Skeletal muscle satellite cell (primary cell): Measurements from ENCODE around the gene ARHGAP33. TPM values are rescaled to one million over a fixed set of nuclear protein-coding genes. Genes with fewer than 3 reads are reported as not detected.

ENCODE experiments used
- H3K27me3 ChIP-seq: 2 replicates; pipeline ENCODE4 v1.7.0; 2013; ENCODE audit warnings: low read length; ENCODE audit not compliant: control insufficient read depth, insufficient read depth
- H3K36me3 ChIP-seq: 2 replicates; pipeline ENCODE4 v1.7.0; 2013; ENCODE audit warnings: mild to moderate bottlenecking, control low read depth, low read length; ENCODE audit not compliant: insufficient read depth
- H3K4me1 ChIP-seq: 2 replicates; pipeline ENCODE4 v1.7.0; 2013; ENCODE audit warnings: low read length; ENCODE audit not compliant: control insufficient read depth, insufficient read depth
- H3K4me2 ChIP-seq: 2 replicates; pipeline ENCODE4 v1.7.0; 2013; ENCODE audit warnings: mild to moderate bottlenecking, low read length
- H3K4me3 ChIP-seq: 2 replicates; pipeline ENCODE4 v1.7.0; 2013; ENCODE audit warnings: low read length
- H3K9ac ChIP-seq: 2 replicates; pipeline ENCODE4 v1.7.0; 2013; ENCODE audit warnings: mild to moderate bottlenecking, low read depth, low read length, moderate library complexity
- H3K9me3 ChIP-seq: replicated peaks from 2 replicates; pipeline ENCODE4 v1.7.0; 2013; ENCODE audit warnings: mild to moderate bottlenecking, control low read depth, low read length
- total RNA-seq: library from RNA; depleted of rRNA; stranded (reverse); fragments of >200 nt; gene quantifications from 2 replicates; pipeline ENCODE4 v1.2.3, GENCODE V29; 2012; rRNA removed

The ARHGAP33 gene
- 6.3 TPM in 2 replicates for total RNA-seq

GRCh38 chr19:35775298-35776101 lies at the start of gene ARHGAP33:
ARHGAP33 (plus strand) TSS chr19:35775564; CDS start chr19:35775659, 95 bp downstream.
- Histone ChIP-seq H3K4me2 (peak within 1 kb of the TSS; percentile 89), H3K4me3 (peak within 1 kb of the TSS; percentile 78), H3K4me1 (peaks cover 9% of the 10 kb centered on the region), H3K36me3 (peaks cover 3% of the 10 kb centered on the region), H3K9me3 (no peaks in the 10 kb centered on the region), H3K9ac (peak within 1 kb of the TSS; percentile 79), H3K27me3 (no peaks in the 10 kb centered on the region)

- Histone ChIP-seq H3K9me3 (no peaks in the 10 kb centered on the region), H3K36me3 (peaks cover 91% of the 10 kb centered on the region), H3K4me1 (no peaks in the 10 kb centered on the region), H3K9ac (no peak overlapping the region), H3K27me3 (no peaks in the 10 kb centered on the region), H3K4me2 (no peak overlapping the region), H3K4me3 (no peak overlapping the region)
Observed at GRCh38 chr19:35727053-35727955, 48.1 kb upstream of the ARHGAP33 start.

GRCh38 chr19:35727956-35728706 lies 47.2 kb upstream of the ARHGAP33 start:
- Histone ChIP-seq H3K4me1 (no peaks in the 10 kb centered on the region), H3K9me3 (no peaks in the 10 kb centered on the region), H3K27me3 (no peaks in the 10 kb centered on the region), H3K4me2 (no peak overlapping the region), H3K36me3 (peaks cover 89% of the 10 kb centered on the region), H3K9ac (no peak overlapping the region), H3K4me3 (no peak overlapping the region)

GRCh38 chr19:35729021-35729420 lies 46.3 kb upstream of the ARHGAP33 start:
- Histone ChIP-seq H3K4me1 (no peaks in the 10 kb centered on the region), H3K9me3 (no peaks in the 10 kb centered on the region), H3K4me3 (no peak overlapping the region), H3K4me2 (no peak overlapping the region), H3K9ac (no peak overlapping the region), H3K27me3 (no peaks in the 10 kb centered on the region), H3K36me3 (peaks cover 88% of the 10 kb centered on the region)

GRCh38 chr19:35729763-35730162 lies 45.6 kb upstream of the ARHGAP33 start:
- H3K27me3 ChIP-seq: no peaks in the 10 kb centered on the region
- no peak overlapping the region for H3K9ac ChIP-seq
- H3K9me3 ChIP-seq: no peaks in the 10 kb centered on the region
- peaks cover 90% of the 10 kb centered on the region for H3K36me3 ChIP-seq
- no peaks in the 10 kb centered on the region for H3K4me1 ChIP-seq
- no peak overlapping the region for H3K4me2 ChIP-seq
- no peak overlapping the region for H3K4me3 ChIP-seq

DNA sequence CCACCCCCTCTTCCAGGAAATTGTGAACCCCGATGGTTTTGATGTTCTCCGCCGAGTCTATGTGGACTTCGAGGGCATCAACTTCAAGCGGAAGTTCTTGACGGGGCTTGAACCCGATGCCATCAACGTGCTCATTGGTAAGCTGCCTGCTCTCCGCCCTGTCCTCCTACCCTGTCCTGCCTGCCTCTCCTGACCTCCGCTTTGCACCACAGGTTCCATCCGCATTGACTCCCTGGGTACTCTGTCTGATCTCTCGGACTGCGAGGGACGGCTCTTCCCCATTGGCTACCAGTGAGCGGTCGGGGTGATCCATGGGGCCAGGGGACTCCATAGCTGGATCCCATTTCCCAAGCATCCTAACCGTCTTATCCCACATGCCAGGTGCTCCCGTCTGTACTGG lies 45.0 kb upstream of the ARHGAP33 start:
- Histone ChIP-seq H3K4me2 (no peak overlapping the region), H3K9ac (no peak overlapping the region)

DNA sequence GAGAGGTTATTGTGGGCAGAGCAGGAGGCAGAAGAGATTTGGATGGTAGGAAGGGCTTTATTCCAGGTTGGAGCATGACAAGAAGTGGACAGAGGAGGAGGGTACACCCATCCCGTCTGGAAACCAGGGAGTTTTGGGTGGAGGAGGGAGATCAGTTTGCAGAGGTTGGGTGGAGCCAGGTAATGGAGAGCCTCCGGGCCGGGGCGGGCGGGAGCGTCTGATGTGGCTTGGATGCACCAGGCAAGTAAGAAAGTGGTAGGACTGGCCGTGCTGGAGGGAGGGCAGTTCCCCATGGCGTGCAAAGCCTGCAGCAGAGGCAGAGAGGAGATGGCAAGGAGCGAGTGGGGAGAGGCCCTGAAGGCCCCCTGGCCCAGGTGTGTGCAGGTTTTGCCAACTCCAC lies 44.0 kb upstream of the ARHGAP33 start:
- Histone ChIP-seq H3K4me3 (no peak overlapping the region), H3K36me3 (peaks cover 83% of the 10 kb centered on the region), H3K9ac (no peak overlapping the region), H3K27me3 (no peaks in the 10 kb centered on the region), H3K4me2 (no peak overlapping the region), H3K9me3 (no peaks in the 10 kb centered on the region), H3K4me1 (no peaks in the 10 kb centered on the region)

More for the DNA sequence above, 45.0 kb upstream of the ARHGAP33 start:
- Histone ChIP-seq H3K36me3 (peaks cover 90% of the 10 kb centered on the region), H3K9me3 (no peaks in the 10 kb centered on the region), H3K27me3 (no peaks in the 10 kb centered on the region), H3K4me3 (no peak overlapping the region), H3K4me1 (no peaks in the 10 kb centered on the region)

DNA sequence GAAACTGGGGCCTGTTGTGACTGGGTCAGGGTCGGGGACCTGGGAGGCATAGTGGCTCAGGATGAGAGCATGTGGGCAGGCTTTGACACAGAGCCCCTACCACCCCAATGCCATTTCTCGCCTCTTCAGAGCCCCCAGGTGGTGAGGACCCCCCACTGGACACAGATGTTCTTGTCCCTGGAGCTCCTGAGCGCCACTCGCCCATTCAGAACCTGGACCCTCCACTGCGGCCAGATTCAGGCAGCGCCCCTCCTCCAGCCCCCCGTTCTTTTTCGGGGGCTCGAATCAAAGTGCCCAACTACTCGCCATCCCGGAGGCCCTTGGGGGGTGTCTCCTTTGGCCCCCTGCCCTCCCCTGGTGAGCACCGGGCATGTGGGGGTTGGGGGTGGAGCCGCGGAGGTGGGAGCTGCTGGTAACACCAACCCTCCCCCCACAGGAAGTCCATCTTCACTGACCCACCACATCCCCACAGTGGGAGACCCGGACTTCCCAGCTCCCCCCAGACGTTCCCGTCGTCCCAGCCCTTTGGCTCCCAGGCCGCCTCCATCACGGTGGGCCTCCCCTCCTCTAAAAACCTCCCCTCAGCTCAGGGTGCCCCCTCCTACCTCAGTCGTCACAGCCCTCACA lies 43.5 kb upstream of the ARHGAP33 start:
- H3K4me2 ChIP-seq: no peak overlapping the region

GRCh38 chr19:35732540-35733179 lies 42.7 kb upstream of the ARHGAP33 start:
- Histone ChIP-seq H3K4me3 (no peak overlapping the region), H3K36me3 (peaks cover 83% of the 10 kb centered on the region), H3K4me2 (no peak overlapping the region), H3K27me3 (no peaks in the 10 kb centered on the region), H3K9me3 (no peaks in the 10 kb centered on the region), H3K4me1 (no peaks in the 10 kb centered on the region), H3K9ac (no peak overlapping the region)

More for the DNA sequence above, 43.5 kb upstream of the ARHGAP33 start:
- no peak overlapping the region for H3K9ac ChIP-seq
- H3K9me3 ChIP-seq: no peaks in the 10 kb centered on the region
- H3K4me3 ChIP-seq: no peak overlapping the region
- peaks cover 87% of the 10 kb centered on the region for H3K36me3 ChIP-seq
- H3K27me3 ChIP-seq: no peaks in the 10 kb centered on the region
- H3K4me1 ChIP-seq: no peaks in the 10 kb centered on the region

DNA sequence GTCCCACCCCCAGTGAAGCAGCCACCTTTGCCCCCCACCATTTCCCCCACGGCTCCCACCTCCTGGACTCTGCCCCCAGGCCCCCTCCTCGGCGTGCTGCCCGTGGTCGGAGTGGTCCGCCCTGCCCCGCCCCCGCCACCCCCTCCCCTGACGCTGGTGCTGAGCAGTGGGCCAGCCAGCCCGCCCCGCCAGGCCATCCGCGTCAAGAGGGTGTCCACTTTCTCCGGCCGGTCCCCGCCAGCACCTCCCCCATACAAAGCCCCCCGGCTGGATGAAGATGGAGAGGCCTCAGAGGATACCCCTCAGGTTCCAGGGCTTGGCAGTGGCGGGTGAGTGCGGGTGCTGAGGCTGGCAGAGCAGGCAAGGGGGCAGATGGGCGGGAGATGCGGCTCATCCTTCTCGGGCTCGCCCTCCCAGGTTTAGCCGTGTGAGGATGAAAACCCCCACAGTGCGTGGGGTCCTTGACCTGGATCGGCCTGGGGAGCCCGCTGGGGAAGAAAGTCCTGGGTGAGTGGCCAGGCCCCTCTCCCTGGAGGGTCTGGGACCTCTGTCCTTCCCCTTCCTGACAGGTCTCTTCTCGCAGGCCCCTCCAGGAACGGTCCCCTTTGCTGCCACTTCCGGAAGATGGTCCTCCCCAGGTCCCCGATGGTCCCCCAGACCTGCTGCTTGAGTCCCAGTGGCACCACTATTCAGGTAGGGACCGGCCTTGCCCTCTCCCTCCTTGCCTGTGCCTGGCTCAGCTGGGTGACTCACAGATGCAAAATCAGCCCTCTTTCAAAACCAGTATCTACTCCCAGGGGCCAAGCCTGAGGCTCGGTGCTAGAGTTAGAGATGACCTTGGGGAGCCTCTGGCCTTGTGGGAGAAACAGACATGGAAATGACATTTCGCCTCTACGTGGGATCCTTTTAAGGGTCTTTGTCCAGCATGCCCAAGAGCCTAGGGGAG lies 41.9 kb upstream of the ARHGAP33 start:
- H3K9ac ChIP-seq: no peak overlapping the region
- H3K36me3 ChIP-seq: peaks cover 82% of the 10 kb centered on the region
- H3K4me2 ChIP-seq: no peak overlapping the region
- H3K27me3 ChIP-seq: no peaks in the 10 kb centered on the region
- no peak overlapping the region for H3K4me3 ChIP-seq
- H3K4me1 ChIP-seq: no peaks in the 10 kb centered on the region
- no peaks in the 10 kb centered on the region for H3K9me3 ChIP-seq
